Liver (tissue), 9 donors: Measurements from ENCODE around the gene PLXNB1. TPM values are rescaled to one million over a fixed set of nuclear protein-coding genes. Genes with fewer than 3 reads are reported as not detected.

Experiments used
- DNase-seq: peaks from one replicate; pipeline ENCODE4 v3.0.0-alpha.2; 2017; ENCODE audit warnings: low spot score
- H3K27ac ChIP-seq, 2 donors: one replicate each; pipeline ENCODE4 v1.7.0; 2013; ENCODE audit warnings: inconsistent platforms in 2 of 2, low read length in 2 of 2, control low read depth in 1 of 2, low read depth in 1 of 2, mild to moderate bottlenecking in 1 of 2
- H3K27me3 ChIP-seq, 4 donors: one replicate each; pipeline versions ENCODE4 v1.6.1 to v1.7.0; 2013; ENCODE audit warnings: low read length in 3 of 4, inconsistent platforms in 1 of 4, mild to moderate bottlenecking in 1 of 4, moderate library complexity in 1 of 4; ENCODE audit not compliant: control insufficient read depth in 4 of 4, insufficient read depth in 4 of 4
- H3K36me3 ChIP-seq, 4 donors: one replicate each; pipeline versions ENCODE4 v1.6.1 to v1.7.0; 2013; ENCODE audit warnings: low read length in 3 of 4, mild to moderate bottlenecking in 3 of 4, low read depth in 1 of 4, moderate library complexity in 1 of 4; ENCODE audit not compliant: control insufficient read depth in 4 of 4, insufficient read depth in 3 of 4
- H3K4me1 ChIP-seq, 4 donors: one replicate each; pipeline versions ENCODE4 v1.6.1 to v1.7.0; 2013; ENCODE audit warnings: low read length in 3 of 4, mild to moderate bottlenecking in 3 of 4, moderate library complexity in 1 of 4; ENCODE audit not compliant: control insufficient read depth in 4 of 4, insufficient read depth in 4 of 4
- H3K4me3 ChIP-seq, 3 donors: one replicate each; pipeline versions ENCODE4 v1.6.1 to v1.7.0; 2013; ENCODE audit warnings: low read length in 3 of 3, control low read depth in 1 of 3, low read depth in 1 of 3, mild to moderate bottlenecking in 1 of 3
- H3K9ac ChIP-seq, 2 donors: one replicate each; pipeline ENCODE4 v1.7.0; 2013; ENCODE audit warnings: low read length in 2 of 2, mild to moderate bottlenecking in 2 of 2, moderate library complexity in 2 of 2, control low read depth in 1 of 2, low read depth in 1 of 2
- H3K9me3 ChIP-seq, 4 donors: one replicate each; pipeline versions ENCODE4 v1.6.1 to v1.7.0; 2013; ENCODE audit warnings: low read length in 3 of 4; ENCODE audit not compliant: control insufficient read depth in 4 of 4
- CTCF ChIP-seq: fragments of 150-350 bp; IDR thresholded peaks from 2 replicates; pipeline ENCODE4 v1.5.1; 2017; ENCODE audit warnings: improper control_type of control experiment, low read depth, low read length; ENCODE audit not compliant: missing input control
- EGR1 ChIP-seq, 2 donors: IDR thresholded peaks; 2 replicates each; pipeline ENCODE4 v1.6.1; 2016 to 2018; ENCODE audit warnings: antibody characterized with exemption in 2 of 2, low read depth in 2 of 2
- FOXA1 ChIP-seq: IDR thresholded peaks from 2 replicates; pipeline ENCODE4 v1.6.1; 2016; ENCODE audit warnings: antibody characterized with exemption
- FOXA2 ChIP-seq: IDR thresholded peaks from 2 replicates; pipeline ENCODE4 v1.6.1; 2016; ENCODE audit warnings: antibody characterized with exemption
- GABPA ChIP-seq, 2 donors: IDR thresholded peaks in 1 of 2; conservative IDR thresholded peaks in 1 of 2; 2 replicates each; pipeline ENCODE4 v1.6.1; 2016; ENCODE audit warnings: antibody characterized with exemption in 2 of 2, mild to moderate bottlenecking in 1 of 2, moderate library complexity in 1 of 2
- HNF4A ChIP-seq, 2 donors: conservative IDR thresholded peaks; 2 replicates each; pipeline ENCODE4 v1.6.1; 2016; ENCODE audit warnings: antibody characterized with exemption in 2 of 2, mild to moderate bottlenecking in 2 of 2
- HNF4G ChIP-seq: IDR thresholded peaks from 2 replicates; pipeline ENCODE4 v1.6.1; 2016; ENCODE audit warnings: antibody characterized with exemption
- JUND ChIP-seq, 2 donors: IDR thresholded peaks; 2 replicates each; pipeline ENCODE4 v1.6.1; 2016; ENCODE audit warnings: antibody characterized with exemption in 2 of 2
- NR2F2 ChIP-seq: IDR thresholded peaks from 2 replicates; pipeline ENCODE4 v1.6.1; 2016; ENCODE audit warnings: antibody characterized with exemption
- RAD21 ChIP-seq, 2 donors: IDR thresholded peaks; 2 replicates each; pipeline ENCODE4 v1.6.1; 2016; ENCODE audit warnings: antibody characterized with exemption in 2 of 2, mild to moderate bottlenecking in 2 of 2
- RXRA ChIP-seq, 2 donors: IDR thresholded peaks; 2 replicates each; pipeline ENCODE4 v1.6.1; 2017 to 2018; ENCODE audit warnings: antibody characterized with exemption in 2 of 2, mild to moderate bottlenecking in 1 of 2
- SP1 ChIP-seq: IDR thresholded peaks from 2 replicates; pipeline ENCODE4 v1.6.1; 2018; ENCODE audit warnings: antibody characterized with exemption, mild to moderate bottlenecking
- TAF1 ChIP-seq: conservative IDR thresholded peaks from 2 replicates; pipeline ENCODE4 v1.6.1; 2016; ENCODE audit warnings: antibody characterized with exemption, mild to moderate bottlenecking
- YY1 ChIP-seq: IDR thresholded peaks from 2 replicates; pipeline ENCODE4 v1.6.1; 2016; ENCODE audit warnings: antibody characterized with exemption, mild to moderate bottlenecking
- ZBTB33 ChIP-seq: IDR thresholded peaks from 2 replicates; pipeline ENCODE4 v1.6.1; 2016; ENCODE audit warnings: antibody characterized with exemption
- WGBS: extraction: QIAGEN DNeasy Blood & Tissue Kit; methylation state at CpG from one replicate; pipeline ENCODE4 v1.1.7; 2013; 5-methylcytosine and 5-hydroxymethylcytosine counted together
- polyA plus RNA-seq, 2 donors: library from polyadenylated mRNA; stranded (reverse) in 1 of 2; unstranded in 1 of 2; fragments of 200-250 nt in 1 of 2; fragments of >200 nt in 1 of 2; fragmentation: Nextera tagmentation in 1 of 2; extraction: Ambion mirVana in 1 of 2; gene quantifications; one replicate each; pipeline versions ENCODE4 v1.2.1 to v1.2.3, GENCODE V29; 2013 to 2015
- total RNA-seq, 2 donors: library from RNA; depleted of rRNA; stranded (reverse); fragments of >200 nt; gene quantifications; one replicate each; pipeline ENCODE4 v1.2.3, GENCODE V29; 2014
- TF ChIP-seq, protein P1 (sequence below): IDR thresholded peaks from 2 replicates; pipeline ENCODE4 v1.6.1; 2016; ENCODE audit warnings: antibody characterized with exemption
- TF ChIP-seq, protein P2 (sequence below): IDR thresholded peaks from 2 replicates; pipeline ENCODE4 v1.6.1; 2016; ENCODE audit warnings: antibody characterized with exemption, mild to moderate bottlenecking
- TF ChIP-seq, protein P3 (sequence below): IDR thresholded peaks from 2 replicates; pipeline ENCODE4 v1.6.1; 2016; ENCODE audit warnings: antibody characterized with exemption
- donor health status: healthy.
- donor health status: healthy.
- donor health status: healthy.
- donor health status: healthy.
- donor health status: healthy.

Gene PLXNB1
- total and polyA plus RNA-seq, 4 donors = 38.1 to 204 (median 72.9) TPM

DNA sequence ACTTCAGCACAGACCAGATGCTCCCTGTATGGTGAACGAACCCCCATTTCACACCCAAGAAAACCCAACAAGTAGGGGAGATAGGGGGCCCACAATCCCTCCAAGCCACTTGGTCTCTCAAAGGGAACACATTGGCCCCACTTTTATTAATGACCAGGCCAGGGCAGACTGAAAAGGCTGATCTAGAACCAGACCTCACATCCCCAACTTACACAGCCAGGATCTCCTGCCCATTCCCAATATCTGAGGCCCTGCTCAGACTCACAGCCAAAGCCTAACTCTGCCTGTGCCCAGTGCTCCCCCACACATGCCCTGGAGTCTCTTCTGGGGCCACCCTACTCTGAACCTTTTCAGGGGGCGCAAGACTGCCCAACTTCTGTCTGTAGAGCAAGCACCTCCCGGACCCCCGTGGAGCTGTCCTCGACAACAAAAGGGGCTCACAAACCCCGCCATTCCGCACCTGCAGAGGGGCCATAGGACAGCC, 1.8 kb downstream of the PLXNB1 start:
- no peak for TF ChIP-seq NR2F2
- TF ChIP-seq EGR1 (IDR thresholded peaks at IDR 0.05; ENCODE audit: low read depth in 2 of 2) = no peak
- no peak for TF ChIP-seq ZBTB33
- no peak for TF ChIP-seq FOXA1
- no peak for TF ChIP-seq GABPA (IDR thresholded peaks at IDR 0.05 in 1 of 2, conservative IDR thresholded peaks at IDR 0.05 in 1 of 2)
- no peak for TF ChIP-seq RAD21 (IDR thresholded peaks at IDR 0.05)
- no peak for TF ChIP-seq TAF1
- no peak for TF ChIP-seq YY1
- TF ChIP-seq, protein P1, sequence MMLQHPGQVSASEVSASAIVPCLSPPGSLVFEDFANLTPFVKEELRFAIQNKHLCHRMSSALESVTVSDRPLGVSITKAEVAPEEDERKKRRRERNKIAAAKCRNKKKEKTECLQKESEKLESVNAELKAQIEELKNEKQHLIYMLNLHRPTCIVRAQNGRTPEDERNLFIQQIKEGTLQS = no peak
- TF ChIP-seq, protein P2, sequence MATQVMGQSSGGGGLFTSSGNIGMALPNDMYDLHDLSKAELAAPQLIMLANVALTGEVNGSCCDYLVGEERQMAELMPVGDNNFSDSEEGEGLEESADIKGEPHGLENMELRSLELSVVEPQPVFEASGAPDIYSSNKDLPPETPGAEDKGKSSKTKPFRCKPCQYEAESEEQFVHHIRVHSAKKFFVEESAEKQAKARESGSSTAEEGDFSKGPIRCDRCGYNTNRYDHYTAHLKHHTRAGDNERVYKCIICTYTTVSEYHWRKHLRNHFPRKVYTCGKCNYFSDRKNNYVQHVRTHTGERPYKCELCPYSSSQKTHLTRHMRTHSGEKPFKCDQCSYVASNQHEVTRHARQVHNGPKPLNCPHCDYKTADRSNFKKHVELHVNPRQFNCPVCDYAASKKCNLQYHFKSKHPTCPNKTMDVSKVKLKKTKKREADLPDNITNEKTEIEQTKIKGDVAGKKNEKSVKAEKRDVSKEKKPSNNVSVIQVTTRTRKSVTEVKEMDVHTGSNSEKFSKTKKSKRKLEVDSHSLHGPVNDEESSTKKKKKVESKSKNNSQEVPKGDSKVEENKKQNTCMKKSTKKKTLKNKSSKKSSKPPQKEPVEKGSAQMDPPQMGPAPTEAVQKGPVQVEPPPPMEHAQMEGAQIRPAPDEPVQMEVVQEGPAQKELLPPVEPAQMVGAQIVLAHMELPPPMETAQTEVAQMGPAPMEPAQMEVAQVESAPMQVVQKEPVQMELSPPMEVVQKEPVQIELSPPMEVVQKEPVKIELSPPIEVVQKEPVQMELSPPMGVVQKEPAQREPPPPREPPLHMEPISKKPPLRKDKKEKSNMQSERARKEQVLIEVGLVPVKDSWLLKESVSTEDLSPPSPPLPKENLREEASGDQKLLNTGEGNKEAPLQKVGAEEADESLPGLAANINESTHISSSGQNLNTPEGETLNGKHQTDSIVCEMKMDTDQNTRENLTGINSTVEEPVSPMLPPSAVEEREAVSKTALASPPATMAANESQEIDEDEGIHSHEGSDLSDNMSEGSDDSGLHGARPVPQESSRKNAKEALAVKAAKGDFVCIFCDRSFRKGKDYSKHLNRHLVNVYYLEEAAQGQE = no peak
- no peak for TF ChIP-seq CTCF
- TF ChIP-seq FOXA2 = no peak
- TF ChIP-seq SP1 = no peak
- TF ChIP-seq, protein P3, sequence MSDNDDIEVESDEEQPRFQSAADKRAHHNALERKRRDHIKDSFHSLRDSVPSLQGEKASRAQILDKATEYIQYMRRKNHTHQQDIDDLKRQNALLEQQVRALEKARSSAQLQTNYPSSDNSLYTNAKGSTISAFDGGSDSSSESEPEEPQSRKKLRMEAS = no peak
- TF ChIP-seq JUND (IDR thresholded peaks at IDR 0.05) = no peak
- no peak for TF ChIP-seq HNF4A (conservative IDR thresholded peaks at IDR 0.05)
- TF ChIP-seq HNF4G = no peak
- TF ChIP-seq RXRA (IDR thresholded peaks at IDR 0.05) = no peak
- peaks cover 36 to 74% (median 61%) of the 10 kb centered on the region in 4 donors for H3K4me1 ChIP-seq
- peak overlapping the region; percentile 52 to 80 (median 58) for H3K4me3 ChIP-seq
- 25% methylated on average over 7 of the region's 7 CpGs for WGBS
- peak overlapping the region; percentile 89 to 91 for H3K27ac ChIP-seq
- DNase-seq = no peak
- H3K9me3 ChIP-seq = no peaks in the 10 kb centered on the region
- no peaks in the 10 kb centered on the region for H3K27me3 ChIP-seq
- peak overlapping the region; percentile 67 to 72 for H3K9ac ChIP-seq
- no peaks in the 10 kb centered on the region for H3K36me3 ChIP-seq
